Raji (cell line): Measurements from ENCODE around the gene SPIRE1.

Experiments
- POLR2A ChIP-seq: IDR thresholded peaks from 2 replicates; pipeline ENCODE4 v1.6.1; 2011; ENCODE audit warnings: low read depth, low read length, control low read depth; ENCODE audit not compliant: insufficient read depth

SPIRE1 gene

DNA sequence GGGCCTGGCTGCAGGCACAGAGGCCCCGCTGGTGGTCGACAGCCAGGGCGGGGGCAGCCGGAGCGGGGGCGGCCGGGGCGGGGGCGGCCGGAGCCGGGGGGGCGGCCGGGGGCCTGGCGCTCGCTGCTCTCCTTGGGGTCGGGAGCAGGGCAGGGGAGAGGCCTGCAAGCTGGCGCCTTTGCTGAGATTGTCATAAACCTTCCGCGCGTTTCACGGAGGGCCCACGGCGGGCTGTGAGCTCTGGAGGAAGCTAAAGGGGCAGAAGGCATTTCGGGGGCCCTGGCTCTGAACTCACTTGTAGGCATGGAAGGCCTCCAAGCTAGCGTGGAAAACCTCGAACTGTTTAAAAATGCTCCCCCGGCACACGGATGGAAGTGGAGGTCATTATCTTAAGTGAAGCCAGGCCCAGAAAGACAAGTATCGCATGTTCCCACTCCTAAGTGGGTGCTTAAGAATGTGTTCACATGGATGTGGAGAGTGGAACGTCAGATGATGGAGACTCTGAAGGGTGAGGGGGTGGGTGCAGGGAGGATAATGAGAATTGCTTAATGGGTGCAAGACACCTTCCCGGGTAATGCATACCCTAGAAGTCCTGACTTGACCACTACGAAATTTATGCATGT lies 249.5 kb downstream of the SPIRE1 start:
- TF ChIP-seq POLR2A, result no peak

DNA sequence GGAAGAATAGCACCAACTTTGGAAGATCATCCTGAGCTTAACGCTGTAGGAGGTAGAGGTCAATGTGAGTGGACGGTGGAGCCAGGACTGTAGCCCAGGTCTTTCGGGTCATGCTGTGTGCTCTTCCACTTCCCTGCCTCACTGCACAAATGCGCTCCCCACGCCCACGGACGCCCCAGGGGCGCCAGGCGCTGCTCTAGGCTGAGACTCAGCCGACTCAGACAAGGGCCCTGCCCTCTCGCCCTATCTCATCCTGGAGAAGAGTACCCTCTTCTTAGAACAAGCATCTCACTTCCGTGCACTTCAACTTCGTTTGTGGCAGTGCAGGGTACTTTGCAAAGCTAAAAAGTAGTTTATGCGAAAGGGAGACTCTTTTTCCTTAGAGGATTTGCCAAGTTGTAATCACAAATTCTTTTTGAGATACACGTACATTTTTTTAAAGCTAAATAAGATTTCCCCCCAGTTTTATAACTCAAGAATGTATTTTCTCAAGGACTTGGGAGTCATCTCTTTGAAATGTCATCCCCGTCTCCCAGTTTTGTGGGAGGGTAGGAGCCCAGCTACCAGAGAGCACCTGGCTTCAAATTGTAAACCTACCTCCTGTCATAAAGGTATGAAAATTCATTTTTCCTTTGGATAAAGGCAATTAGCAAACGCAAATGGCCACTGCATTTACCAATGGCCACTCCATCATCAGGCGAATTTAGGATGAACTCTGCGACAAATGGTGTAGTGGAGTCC lies 251.4 kb downstream of the SPIRE1 start:
- TF ChIP-seq POLR2A, result no peak

DNA sequence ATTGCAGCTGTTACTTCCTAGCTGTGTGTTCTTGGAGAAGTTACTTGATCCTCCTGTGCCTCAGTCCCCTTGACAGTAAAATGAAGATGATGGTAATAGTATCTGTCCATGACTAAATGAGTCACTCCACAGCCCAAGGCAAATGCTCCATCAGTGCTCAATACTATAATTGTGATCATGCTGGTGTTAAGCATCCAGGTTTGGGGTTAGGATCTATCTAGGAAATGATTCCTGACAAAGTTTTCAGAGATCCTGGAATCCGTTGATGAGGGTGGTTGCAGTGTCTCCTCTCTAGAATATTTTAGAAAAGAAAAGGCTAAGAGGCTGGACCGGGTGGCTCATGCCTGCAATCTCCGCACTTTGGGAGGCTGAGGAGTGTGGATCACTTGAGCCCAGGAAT lies 252.8 kb downstream of the SPIRE1 start:
- TF ChIP-seq POLR2A, result no peak

- no peak for TF ChIP-seq POLR2A
These were observed 254.1 kb downstream of the SPIRE1 start for GRCh38 chr18:12403601-12404506.

GRCh38 chr18:12401881-12402280 lies 256.0 kb downstream of the SPIRE1 start:
- no peak for TF ChIP-seq POLR2A

DNA sequence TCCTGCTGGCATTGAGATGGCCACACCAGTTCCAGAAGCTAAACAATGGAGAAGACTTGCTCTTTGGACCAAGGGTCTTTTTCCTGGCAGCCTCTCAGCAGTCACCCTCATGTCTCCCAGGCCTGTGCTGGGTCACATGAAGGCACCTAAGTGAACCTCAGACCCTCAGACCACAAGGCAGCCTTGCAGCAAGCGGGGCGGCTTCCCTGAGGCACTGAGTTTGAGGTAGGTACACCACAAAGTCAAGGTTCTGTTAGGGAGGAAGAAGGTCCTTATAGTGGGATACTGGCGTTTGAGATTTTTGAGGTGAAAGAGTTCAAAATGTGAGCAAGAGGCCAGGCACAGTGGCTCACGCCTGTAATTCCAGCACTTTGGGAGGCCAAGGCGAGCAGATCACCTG lies 258.7 kb downstream of the SPIRE1 start:
- TF ChIP-seq POLR2A, result no peak

DNA sequence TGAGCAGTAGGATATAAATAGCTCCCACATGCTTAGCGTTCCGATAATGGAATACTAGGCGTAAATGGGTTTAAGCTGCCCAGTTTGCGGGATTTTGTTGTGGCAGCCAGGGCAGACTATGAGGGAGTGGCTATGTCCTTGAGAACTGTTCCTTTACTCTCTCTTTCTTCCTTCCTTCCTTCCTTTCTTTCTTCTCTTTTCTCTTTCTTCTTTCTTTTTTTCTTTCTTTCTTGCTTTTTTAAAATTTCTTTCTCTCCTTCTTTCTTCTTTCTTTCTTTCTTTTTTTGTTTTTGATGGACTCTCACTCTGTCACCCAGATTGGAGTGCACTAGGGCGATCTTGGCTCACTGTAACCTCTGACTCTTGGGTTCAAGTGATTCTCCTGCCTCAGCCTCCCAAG lies 259.3 kb downstream of the SPIRE1 start:
- TF ChIP-seq POLR2A, result no peak

- no peak for TF ChIP-seq POLR2A
These were observed 260.1 kb downstream of the SPIRE1 start for GRCh38 chr18:12397793-12398192.

- TF ChIP-seq POLR2A, result no peak
These were observed 260.7 kb downstream of the SPIRE1 start for GRCh38 chr18:12397254-12397653.
